Daoy (cell line): Measurements from ENCODE around the gene COPZ1. TPM values are rescaled to one million over a fixed set of nuclear protein-coding genes. Genes with fewer than 3 reads are reported as not detected.

ENCODE experiments used
- DNase-seq: peaks from one replicate; pipeline ENCODE4 v3.0.0-alpha.2; 2015; ENCODE audit warnings: low read depth
- total RNA-seq: library from RNA; depleted of rRNA; stranded (reverse); fragments of >200 nt; shearing (Covaris generic); gene quantifications from 2 replicates; pipeline ENCODE4 v1.2.3, GENCODE V29; 2014

Gene COPZ1
- total RNA-seq, 1 experiment from 2014 or later = 151 TPM

DNA sequence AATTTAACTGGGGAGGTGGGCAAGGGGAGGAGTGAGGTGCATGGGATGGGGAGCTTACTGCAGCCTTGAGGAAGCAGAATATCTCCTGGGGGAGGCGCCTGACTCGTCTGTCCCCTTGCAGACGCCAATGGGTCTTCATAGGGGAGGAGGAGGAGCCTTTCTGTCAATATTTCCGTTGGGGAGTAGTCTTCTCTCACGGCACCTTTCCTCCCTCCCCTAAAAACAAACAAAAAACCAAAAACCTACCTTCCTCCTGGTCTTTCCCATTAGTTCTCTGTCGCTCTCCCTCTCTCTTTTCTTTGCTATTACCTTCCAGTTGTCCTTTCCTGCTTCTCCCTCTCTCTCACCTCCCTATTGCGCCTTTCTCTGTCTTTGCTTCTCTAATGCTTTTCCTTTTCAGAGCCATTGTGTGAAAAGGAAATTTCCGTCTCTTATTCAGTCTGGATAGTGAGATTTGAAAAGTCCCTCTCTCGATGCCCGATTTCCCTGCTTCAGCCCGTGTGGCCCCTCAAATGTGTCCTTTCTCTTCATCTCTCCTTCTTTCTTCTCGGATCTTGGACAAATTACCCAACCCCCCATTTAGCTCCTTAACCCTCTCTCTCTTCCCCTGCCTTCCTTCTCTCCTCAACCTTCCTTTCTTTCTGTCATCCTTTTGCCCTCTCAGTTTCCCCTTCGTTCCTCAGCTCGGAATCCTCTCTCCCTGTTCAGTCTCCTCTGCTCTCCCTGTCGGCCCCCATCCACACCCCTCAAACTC, 33.4 kb downstream of the COPZ1 start:
- DNase-seq = no peak

- peak; percentile 99 for DNase-seq
Measured at GRCh38 chr12:54358945-54359761, 34.2 kb downstream of the COPZ1 start.

- DNase-seq = no peak
Measured at GRCh38 chr12:54359762-54360351, 34.9 kb downstream of the COPZ1 start.

DNA sequence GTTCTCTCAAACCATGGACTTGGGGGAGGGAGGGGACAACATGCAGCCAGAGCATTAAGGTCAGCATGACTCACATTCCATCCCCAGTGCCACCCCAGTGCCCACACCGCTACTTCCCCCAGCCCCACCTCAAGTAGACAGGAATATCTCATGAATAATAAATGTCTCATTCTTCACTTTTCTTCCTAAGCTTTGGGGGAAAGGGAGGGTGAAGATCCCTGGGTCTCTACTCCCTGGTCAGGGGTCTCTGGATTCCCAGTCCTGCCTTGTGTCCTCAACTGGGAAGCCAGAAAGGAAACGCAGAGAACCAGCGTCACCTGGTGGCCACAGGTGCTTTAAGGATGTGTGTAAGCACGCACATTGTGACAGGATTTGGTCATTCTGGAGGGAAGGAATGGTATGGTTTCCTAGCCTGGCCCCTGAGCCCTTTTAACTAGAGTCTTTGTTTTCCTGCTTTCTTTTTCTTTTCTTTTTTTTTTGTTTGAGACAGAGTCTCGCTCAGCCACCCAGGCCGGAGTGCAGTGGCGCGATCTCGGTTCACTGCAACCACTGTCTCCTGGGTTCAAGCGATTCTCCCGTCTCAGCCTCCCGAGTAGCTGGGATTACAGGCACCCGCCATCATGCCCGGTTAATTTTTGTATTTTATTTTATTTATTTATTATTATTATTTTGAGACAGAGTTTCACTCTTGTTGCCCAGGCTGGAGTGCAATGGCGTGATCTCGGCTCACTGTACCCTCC, 36.0 kb downstream of the COPZ1 start:
- peak; percentile 84 for DNase-seq

DNA sequence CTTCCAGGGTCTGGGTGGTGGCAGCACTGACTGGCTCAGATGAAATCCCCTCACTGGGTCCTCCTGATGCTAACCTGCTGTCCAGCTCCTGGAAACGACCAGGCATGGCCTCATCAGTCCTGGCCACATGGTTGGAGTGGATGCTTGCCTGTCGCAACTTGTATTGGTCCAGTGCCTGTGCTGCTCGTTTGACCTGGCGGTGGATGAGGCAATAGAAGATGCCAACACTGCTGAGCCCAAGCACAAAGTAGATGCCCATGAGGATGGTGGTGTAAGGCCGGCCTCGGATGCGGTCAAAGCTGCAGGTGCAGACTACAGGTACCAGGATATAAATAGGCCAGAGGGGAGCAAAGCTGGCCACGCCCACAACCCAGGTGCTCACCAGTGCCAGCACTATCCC, 38.1 kb downstream of the COPZ1 start:
- no peak for DNase-seq

- no peak for DNase-seq
Measured at GRCh38 chr12:54363618-54364017, 38.7 kb downstream of the COPZ1 start.

- no peak for DNase-seq
Measured at GRCh38 chr12:54364413-54364812, 39.5 kb downstream of the COPZ1 start, which contains the start of gene GPR84. Gene GPR84, minus strand, starts transcription at chr12:54364486. Its CDS starts 635 bp downstream, at chr12:54363851.

DNA sequence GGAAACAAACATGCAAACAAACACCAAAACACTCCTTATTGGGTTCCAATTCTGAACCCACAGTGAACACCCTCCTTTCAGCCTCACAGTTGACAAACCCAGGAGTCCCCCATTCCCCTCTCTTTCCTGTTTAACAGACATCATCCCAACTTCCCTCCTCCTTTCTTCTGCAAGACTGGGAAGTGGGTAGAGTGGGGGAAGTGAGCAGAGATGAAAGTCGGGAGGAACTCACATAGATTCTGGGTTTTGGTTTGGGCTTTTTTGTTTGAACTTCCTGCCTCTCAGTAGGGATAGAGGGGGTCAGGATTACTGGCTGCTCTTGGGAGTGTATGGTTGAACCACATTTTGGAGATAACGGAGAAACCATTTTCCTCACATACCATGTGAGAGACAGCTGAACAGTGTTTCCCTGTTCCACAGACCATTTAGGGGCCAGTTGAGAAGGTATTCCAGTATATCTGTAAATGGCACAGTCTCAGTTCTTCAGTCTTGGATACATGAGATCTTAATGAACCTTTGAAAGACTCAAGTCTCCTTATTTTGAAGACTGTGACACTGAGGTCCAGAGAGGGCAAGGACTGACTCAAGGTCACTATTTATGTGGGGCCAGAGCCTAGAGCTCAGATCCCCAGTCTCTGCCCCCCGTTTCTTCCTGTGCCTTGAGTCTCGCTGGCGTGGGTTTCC, 43.2 kb downstream of the COPZ1 start:
- no peak for DNase-seq

- peak; percentile 91 for DNase-seq
Measured at GRCh38 chr12:54368709-54369596, 44.0 kb downstream of the COPZ1 start.

DNA sequence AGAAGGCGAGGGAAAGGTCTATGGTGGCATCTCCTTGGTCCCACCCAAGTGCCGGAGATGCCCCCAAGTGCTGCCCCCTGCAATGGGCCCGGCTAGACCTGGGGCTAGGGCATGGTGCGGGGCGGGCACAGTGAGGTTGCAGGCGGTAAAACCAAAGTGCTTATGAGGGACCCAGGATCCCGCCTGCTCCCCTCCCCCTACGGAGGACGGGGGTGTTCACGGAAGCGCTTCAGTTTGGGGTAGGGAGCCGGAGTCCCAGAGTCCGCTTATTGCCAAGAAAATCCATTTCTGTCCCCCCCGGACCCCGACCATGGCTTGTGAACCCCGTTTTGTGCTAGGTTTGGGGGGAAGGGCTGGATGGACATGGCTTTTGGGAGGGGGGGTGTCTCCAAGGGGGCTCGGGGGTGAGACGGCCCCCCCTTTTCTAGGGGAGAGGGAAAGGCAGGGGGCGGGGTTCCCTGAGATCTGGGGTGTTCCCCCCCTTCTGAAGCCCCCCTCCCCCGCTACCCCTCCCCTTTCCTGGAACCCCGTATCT, 44.7 kb downstream of the COPZ1 start:
- no peak for DNase-seq

- DNase-seq = peak; percentile 90
Measured at GRCh38 chr12:54370171-54370730, 45.3 kb downstream of the COPZ1 start.

GRCh38 chr12:54371328-54372112, 46.6 kb downstream of the COPZ1 start:
- peak; percentile 62 for DNase-seq

DNA sequence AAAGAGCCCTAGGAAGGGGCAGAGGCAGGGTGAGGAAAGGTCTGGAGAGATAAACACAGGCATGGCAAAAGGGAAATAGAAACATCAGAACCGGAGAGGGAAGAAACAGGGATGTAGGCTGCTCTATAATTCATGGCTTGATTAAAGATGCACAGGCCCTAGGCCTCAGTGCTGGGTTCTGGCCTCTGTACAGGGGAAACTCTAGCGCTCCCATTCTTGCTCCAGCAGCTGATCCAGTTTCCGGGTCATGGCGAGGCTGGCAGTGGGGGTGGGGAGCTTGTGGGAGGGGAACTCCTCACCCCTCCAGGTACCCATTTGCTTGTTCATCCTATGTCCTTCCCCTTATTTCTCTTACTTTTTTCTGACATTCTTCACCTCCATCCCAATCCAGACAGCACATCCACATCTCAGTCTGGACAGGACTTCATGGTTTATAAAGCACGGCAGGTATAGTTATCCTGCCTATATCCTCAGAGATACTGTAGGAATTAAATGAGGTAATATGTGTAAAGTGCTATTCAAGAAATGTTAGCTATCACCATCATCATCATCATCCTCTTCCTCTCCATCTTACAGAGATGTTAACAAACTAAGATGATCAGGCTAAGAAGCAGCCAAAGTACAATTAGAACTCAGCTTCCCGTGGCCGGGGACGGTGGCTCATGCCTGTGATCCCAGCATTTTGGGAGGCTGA, 47.3 kb downstream of the COPZ1 start:
- no peak for DNase-seq

DNA sequence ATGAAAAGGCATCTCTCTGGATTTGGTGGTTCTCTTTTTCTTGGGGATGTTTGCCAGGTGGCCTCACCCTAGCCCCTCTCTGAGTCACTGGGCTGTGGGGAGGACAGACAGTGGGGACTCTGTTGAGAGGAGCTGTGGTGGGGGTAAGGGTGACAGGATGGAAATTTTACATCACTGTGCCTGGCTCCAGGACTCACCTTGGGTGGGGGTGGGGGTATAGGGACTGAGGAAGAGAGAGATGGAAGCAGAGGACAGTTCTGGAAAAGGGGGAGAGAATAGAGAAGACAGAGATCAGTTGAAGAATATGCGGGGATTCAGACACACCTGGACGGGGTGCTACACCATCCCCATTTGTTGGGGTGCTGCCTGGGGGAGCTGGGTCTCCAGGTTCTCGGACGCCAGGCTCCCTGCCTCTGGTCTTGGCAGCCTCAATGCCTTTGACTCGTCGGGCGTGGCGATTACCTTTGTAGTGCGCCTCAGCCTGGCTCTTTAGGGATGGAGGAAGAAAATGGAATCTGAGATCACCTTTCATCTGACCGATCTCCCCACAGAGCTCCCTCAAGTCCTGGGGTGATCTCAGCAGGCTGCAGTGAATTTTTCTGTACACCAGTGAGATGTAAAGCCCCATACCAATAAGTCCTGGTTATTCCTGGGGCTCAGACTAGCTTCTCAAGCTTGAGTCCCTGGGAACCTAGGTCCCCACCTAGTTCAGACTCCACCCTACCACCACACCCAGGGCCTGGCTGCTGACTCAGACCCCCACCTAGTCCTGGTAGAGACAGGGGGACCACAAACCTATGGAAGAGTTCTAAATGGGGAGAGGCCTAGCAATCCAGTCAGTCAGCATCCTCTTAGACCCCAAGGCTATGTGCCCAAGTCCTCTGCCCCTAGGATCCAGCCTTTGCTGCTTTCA, 49.0 kb downstream of the COPZ1 start:
- peak; percentile 82 for DNase-seq

DNA sequence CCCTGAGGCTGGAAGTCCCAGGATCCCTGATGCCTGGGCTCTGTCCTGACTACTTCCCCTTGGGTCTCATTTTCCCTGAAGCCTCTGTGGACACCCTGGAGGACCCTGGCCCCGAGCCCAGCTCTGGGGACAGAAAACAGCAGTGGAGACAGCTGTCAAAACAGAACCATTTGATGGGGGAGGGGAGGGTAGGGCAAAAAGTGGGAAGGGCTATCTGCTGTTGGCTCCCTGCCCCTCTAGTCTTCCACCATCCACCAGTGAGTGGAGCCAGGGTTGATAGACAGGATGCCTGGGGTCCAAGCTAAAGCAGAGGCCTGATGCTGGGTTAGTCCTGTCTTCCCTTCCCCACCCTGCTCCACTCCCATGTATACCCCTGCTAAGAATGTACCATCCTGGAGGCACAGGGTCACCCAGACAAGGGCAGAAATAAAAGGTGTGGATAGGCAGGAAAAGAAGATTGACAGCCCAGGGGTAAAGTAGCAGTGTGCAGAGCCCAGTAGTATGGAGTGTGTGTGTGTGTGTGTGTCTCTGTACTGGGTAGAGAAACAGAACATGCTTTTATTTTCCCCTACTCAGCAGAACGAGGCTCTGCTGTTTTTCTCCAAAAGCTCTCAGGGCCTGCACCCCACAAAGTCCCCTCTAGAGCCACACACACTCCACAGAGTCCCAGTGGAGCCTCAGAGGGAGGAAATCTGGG, 49.8 kb downstream of the COPZ1 start:
- DNase-seq = no peak

DNA sequence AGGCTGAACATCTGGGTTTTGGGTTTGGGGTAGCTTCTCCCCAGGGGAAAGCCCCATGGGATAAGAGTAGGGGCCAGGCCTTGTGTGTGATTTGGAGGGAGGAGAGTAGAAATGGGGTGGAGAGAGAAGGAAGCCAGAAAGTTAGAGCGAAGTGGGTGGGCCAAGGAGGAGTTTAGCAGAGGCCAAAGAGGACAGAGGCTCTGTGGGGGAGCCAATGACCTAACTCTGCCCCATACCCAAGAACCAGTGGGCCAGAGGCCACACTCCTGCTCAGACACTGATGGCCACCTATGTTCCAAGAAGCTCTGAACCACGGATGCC, 50.3 kb downstream of the COPZ1 start:
- DNase-seq = no peak

- DNase-seq = no peak
Measured at GRCh38 chr12:54376596-54376995, 51.7 kb downstream of the COPZ1 start.
